Testis (tissue), 3 donors: Measurements from ENCODE around the gene NAT16. TPM values are rescaled to one million over a fixed set of nuclear protein-coding genes. Genes with fewer than 3 reads are reported as not detected.
A peak's percentile ranks its signal among the peaks of the same experiment; 100 is the strongest.
"Not testable (repeated sequence)": the region's sequence is repeated elsewhere in the genome, so short reads cannot be mapped to it uniquely, and the experiment has no call there.

Experiments
- DNase-seq: peaks from one replicate; pipeline ENCODE4 v3.0.0-alpha.2; 2019
- H3K27ac ChIP-seq, 2 donors: fragments of 200-600 bp; sonication (generic); one replicate each; pipeline ENCODE4 v1.5.1; 2019
- H3K27me3 ChIP-seq: fragments of 200-600 bp; sonication (generic); one replicate; pipeline ENCODE4 v1.5.1; 2019
- H3K36me3 ChIP-seq: fragments of 200-600 bp; sonication (generic); one replicate; pipeline ENCODE4 v1.5.1; 2017; ENCODE audit warnings: low read depth; ENCODE audit errors: missing control alignments
- H3K4me1 ChIP-seq: fragments of 200-600 bp; sonication (generic); one replicate; pipeline ENCODE4 v1.5.1; 2019
- H3K4me3 ChIP-seq, 2 donors: fragments of 200-600 bp; sonication (generic); one replicate each; pipeline ENCODE4 v1.5.1; 2017 to 2019
- H3K9me3 ChIP-seq: fragments of 200-600 bp; sonication (generic); one replicate; pipeline ENCODE4 v1.5.1; 2017
- CTCF ChIP-seq, 3 experiments: fragments of 450-650 bp in 2 of 3; fragments of 200-600 bp in 1 of 3; sonication (generic) in 1 of 3; IDR thresholded peaks; one replicate each; pipeline ENCODE4 v1.5.1; 2016 to 2019; ENCODE audit warnings: antibody characterized with exemption in 3 of 3, mild to moderate bottlenecking in 2 of 3, moderate library complexity in 1 of 3
- POLR2A ChIP-seq: fragments of 450-650 bp; IDR thresholded peaks from one replicate; pipeline ENCODE4 v1.6.1; 2017; ENCODE audit warnings: antibody characterized with exemption, mild to moderate bottlenecking, moderate library complexity
- WGBS, 2 donors: methylation state at CpG; one replicate each; pipeline ENCODE4 v1.1.5; 2018; 5-methylcytosine and 5-hydroxymethylcytosine counted together
- intact Hi-C: fragments of 100-400 bp; cut with DNase I; formaldehyde crosslinking; loops from one replicate; pipeline ENCODE4 v1.15.1; 2023; ENCODE audit warnings: low total_unique reads
- polyA plus RNA-seq: library from polyadenylated mRNA; stranded (reverse); fragments of 350-450 nt; fragmentation: Illumina TruSeq; extraction: RNeasy Lipid Tissue Mini Kit (QIAGEN cat#74804); gene quantifications from one replicate; pipeline ENCODE4 v1.2.3, GENCODE V29; 2014; ENCODE audit warnings: low read depth, low replicate concordance; ENCODE audit not compliant: insufficient read depth
- total RNA-seq, 2 donors: library from RNA; depleted of rRNA; stranded (reverse); fragments of >200 nt; gene quantifications; one replicate each; pipeline ENCODE4 v1.2.3, GENCODE V29; 2016

Gene NAT16
- total and polyA plus RNA-seq, 3 donors from 2014 or later, result 0.26 to 0.50 (median 0.31) TPM

- H3K4me3 ChIP-seq, result no peak overlapping the region
- H3K36me3 ChIP-seq, result no peaks in the 10 kb centered on the region
- no peaks in the 10 kb centered on the region for H3K9me3 ChIP-seq
- H3K27me3 ChIP-seq, result no peaks in the 10 kb centered on the region
- 84 to 98% methylated on average over 3 to 5 of the region's 5 CpGs for WGBS, 2 donors
- TF ChIP-seq POLR2A, result no peak
- no peak for TF ChIP-seq CTCF (IDR thresholded peaks at IDR 0.05)
- no peak for DNase-seq
- no peak overlapping the region for H3K27ac ChIP-seq
- H3K4me1 ChIP-seq, result peaks cover 6% of the 10 kb centered on the region
- intact Hi-C loops, result no loop called here
Measured at GRCh38 chr7:101202603-101202918, 22.5 kb upstream of the NAT16 start.

GRCh38 chr7:101201695-101202602 is 21.9 kb upstream of the NAT16 start:
- Histone ChIP-seq H3K9me3 (no peaks in the 10 kb centered on the region), H3K27ac (no peak overlapping the region), H3K27me3 (no peaks in the 10 kb centered on the region), H3K36me3 (no peaks in the 10 kb centered on the region), H3K4me1 (peaks cover 6% of the 10 kb centered on the region), H3K4me3 (peak overlapping the region in 1 of 2 donors; percentile 38)
- intact Hi-C loops, result no loop called here
- TF ChIP-seq CTCF (IDR thresholded peaks at IDR 0.05) (no peak), POLR2A (no peak)
- WGBS, 2 donors, result 0 to 7% methylated on average over 2 to 63 of the region's 75 CpGs
- no peak for DNase-seq

GRCh38 chr7:101200862-101201599 is 20.9 kb upstream of the NAT16 start, which contains the start of gene MOGAT3:
Gene MOGAT3 (minus strand): TSS chr7:101201036. CDS start chr7:101200854, 182 bp downstream.
- no peak for TF ChIP-seq CTCF (IDR thresholded peaks at IDR 0.05)
- no peak for TF ChIP-seq POLR2A
- intact Hi-C loops, result no loop called here
- Histone ChIP-seq H3K27me3 (no peaks in the 10 kb centered on the region), H3K4me1 (peaks cover 6% of the 10 kb centered on the region), H3K9me3 (no peaks in the 10 kb centered on the region), H3K27ac (no peak within 1 kb of the TSS), H3K36me3 (no peaks in the 10 kb centered on the region), H3K4me3 (peak within 1 kb of the TSS in 1 of 2 donors; percentile 38)
- DNase-seq, result no peak
- 31 to 33% methylated on average over 21 of the region's 21 CpGs for WGBS, 2 donors

- 93% methylated on average over 2 of the region's 2 CpGs for WGBS, 2 donors
- intact Hi-C loops, result no loop called here
- Histone ChIP-seq H3K4me3 (no peak overlapping the region), H3K9me3 (no peaks in the 10 kb centered on the region), H3K27me3 (no peaks in the 10 kb centered on the region), H3K4me1 (peaks cover 6% of the 10 kb centered on the region), H3K36me3 (no peaks in the 10 kb centered on the region), H3K27ac (no peak overlapping the region)
- no peak for TF ChIP-seq CTCF (IDR thresholded peaks at IDR 0.05)
- no peak for TF ChIP-seq POLR2A
- DNase-seq, result no peak
Measured at GRCh38 chr7:101200504-101200861, 20.4 kb upstream of the NAT16 start.

GRCh38 chr7:101199522-101199921 is 19.4 kb upstream of the NAT16 start:
- H3K27ac ChIP-seq, DNase-seq, H3K9me3 ChIP-seq, H3K4me1 ChIP-seq, H3K27me3 ChIP-seq, H3K36me3 ChIP-seq, intact Hi-C loops, H3K4me3 ChIP-seq: not testable (repeated sequence)
- whole genome bisulfite sequencing, 2 donors, result 93 to 100% methylated on average over 6 to 10 of the region's 10 CpGs
